ENCODE data around the gene SPATA9.
A peak's percentile ranks its signal among the peaks of the same experiment; 100 is the strongest.

SPATA9 gene

GRCh38 chr5:95729115-95730010, 46.6 kb upstream of the SPATA9 start:
- TF ChIP-seq ZNF70 (CRISPR knock-in tag; IDR thresholded peaks at IDR 0.05) (no peak), GLIS3 (CRISPR knock-in tag; IDR thresholded peaks at IDR 0.05) (no peak), OSR1 (CRISPR knock-in tag; IDR thresholded peaks at IDR 0.05) (no peak), ZNF8 (CRISPR knock-in tag; IDR thresholded peaks at IDR 0.05) (no peak), ZNF565 (CRISPR knock-in tag; conservative IDR thresholded peaks at IDR 0.05; ENCODE audit: low read depth) (no peak), TOX (CRISPR knock-in tag; IDR thresholded peaks at IDR 0.05; ENCODE audit: borderline replicate concordance) (no peak), RARB (CRISPR knock-in tag; IDR thresholded peaks at IDR 0.05) (no peak), ESRRG (CRISPR knock-in tag; IDR thresholded peaks at IDR 0.05) (no peak), ISL1 (CRISPR knock-in tag; IDR thresholded peaks at IDR 0.05) (no peak), CSDC2 (CRISPR knock-in tag; IDR thresholded peaks at IDR 0.05) (no peak)
- TF ChIP-seq, protein P1, sequence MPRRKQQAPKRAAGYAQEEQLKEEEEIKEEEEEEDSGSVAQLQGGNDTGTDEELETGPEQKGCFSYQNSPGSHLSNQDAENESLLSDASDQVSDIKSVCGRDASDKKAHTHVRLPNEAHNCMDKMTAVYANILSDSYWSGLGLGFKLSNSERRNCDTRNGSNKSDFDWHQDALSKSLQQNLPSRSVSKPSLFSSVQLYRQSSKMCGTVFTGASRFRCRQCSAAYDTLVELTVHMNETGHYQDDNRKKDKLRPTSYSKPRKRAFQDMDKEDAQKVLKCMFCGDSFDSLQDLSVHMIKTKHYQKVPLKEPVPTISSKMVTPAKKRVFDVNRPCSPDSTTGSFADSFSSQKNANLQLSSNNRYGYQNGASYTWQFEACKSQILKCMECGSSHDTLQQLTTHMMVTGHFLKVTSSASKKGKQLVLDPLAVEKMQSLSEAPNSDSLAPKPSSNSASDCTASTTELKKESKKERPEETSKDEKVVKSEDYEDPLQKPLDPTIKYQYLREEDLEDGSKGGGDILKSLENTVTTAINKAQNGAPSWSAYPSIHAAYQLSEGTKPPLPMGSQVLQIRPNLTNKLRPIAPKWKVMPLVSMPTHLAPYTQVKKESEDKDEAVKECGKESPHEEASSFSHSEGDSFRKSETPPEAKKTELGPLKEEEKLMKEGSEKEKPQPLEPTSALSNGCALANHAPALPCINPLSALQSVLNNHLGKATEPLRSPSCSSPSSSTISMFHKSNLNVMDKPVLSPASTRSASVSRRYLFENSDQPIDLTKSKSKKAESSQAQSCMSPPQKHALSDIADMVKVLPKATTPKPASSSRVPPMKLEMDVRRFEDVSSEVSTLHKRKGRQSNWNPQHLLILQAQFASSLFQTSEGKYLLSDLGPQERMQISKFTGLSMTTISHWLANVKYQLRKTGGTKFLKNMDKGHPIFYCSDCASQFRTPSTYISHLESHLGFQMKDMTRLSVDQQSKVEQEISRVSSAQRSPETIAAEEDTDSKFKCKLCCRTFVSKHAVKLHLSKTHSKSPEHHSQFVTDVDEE (CRISPR knock-in tag; IDR thresholded peaks at IDR 0.05), result no peak
- ATAC-seq, result no peak

- ATAC-seq, result no peak
- peak; percentile 97 for TF ChIP-seq CSDC2 (CRISPR knock-in tag; IDR thresholded peaks at IDR 0.05)
- TF ChIP-seq, protein P1 (CRISPR knock-in tag; IDR thresholded peaks at IDR 0.05), result peak; percentile 61; the same call in 1 of the 2 replicates
- TF ChIP-seq ISL1 (CRISPR knock-in tag; IDR thresholded peaks at IDR 0.05), result peak; percentile 78
- TF ChIP-seq ZFP3 (CRISPR knock-in tag; IDR thresholded peaks at IDR 0.05), result peak; percentile 88
- peak; percentile 87; the same call in 1 of the 2 replicates for TF ChIP-seq BACH2 (CRISPR knock-in tag; IDR thresholded peaks at IDR 0.05; ENCODE audit: borderline replicate concordance)
- TF ChIP-seq ZNF565 (CRISPR knock-in tag; conservative IDR thresholded peaks at IDR 0.05; ENCODE audit: low read depth), result peak; percentile 53; the same call in 1 of the 2 replicates
- TF ChIP-seq PATZ1 (CRISPR knock-in tag; IDR thresholded peaks at IDR 0.05; ENCODE audit: borderline replicate concordance), result peak; percentile 80; the same call in 1 of the 2 replicates
- TF ChIP-seq SNAI2 (CRISPR knock-in tag; IDR thresholded peaks at IDR 0.05), result peak; percentile 87; the same call in 1 of the 2 replicates
- TF ChIP-seq GLIS3 (CRISPR knock-in tag; IDR thresholded peaks at IDR 0.05), result no peak
- TF ChIP-seq PPARA (CRISPR knock-in tag; IDR thresholded peaks at IDR 0.05; ENCODE audit: borderline replicate concordance), result no peak
- peak; percentile 67; the same call in 1 of the 2 replicates for TF ChIP-seq CSRNP3 (CRISPR knock-in tag; IDR thresholded peaks at IDR 0.05)
- TF ChIP-seq TOX (CRISPR knock-in tag; IDR thresholded peaks at IDR 0.05; ENCODE audit: borderline replicate concordance), result no peak
- TF ChIP-seq, protein P2, sequence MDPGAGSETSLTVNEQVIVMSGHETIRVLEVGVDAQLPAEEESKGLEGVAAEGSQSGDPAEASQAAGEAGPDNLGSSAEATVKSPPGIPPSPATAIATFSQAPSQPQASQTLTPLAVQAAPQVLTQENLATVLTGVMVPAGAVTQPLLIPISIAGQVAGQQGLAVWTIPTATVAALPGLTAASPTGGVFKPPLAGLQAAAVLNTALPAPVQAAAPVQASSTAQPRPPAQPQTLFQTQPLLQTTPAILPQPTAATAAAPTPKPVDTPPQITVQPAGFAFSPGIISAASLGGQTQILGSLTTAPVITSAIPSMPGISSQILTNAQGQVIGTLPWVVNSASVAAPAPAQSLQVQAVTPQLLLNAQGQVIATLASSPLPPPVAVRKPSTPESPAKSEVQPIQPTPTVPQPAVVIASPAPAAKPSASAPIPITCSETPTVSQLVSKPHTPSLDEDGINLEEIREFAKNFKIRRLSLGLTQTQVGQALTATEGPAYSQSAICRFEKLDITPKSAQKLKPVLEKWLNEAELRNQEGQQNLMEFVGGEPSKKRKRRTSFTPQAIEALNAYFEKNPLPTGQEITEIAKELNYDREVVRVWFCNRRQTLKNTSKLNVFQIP (CRISPR knock-in tag; IDR thresholded peaks at IDR 0.05; ENCODE audit: borderline replicate concordance, low read depth), result no peak
- 0 out of 2 replicates have a peak, but pooled peaks have one; percentile 47 for TF ChIP-seq ESRRG (CRISPR knock-in tag; IDR thresholded peaks at IDR 0.05)
- no peak for TF ChIP-seq OSR1 (CRISPR knock-in tag; IDR thresholded peaks at IDR 0.05)
- TF ChIP-seq, protein P3, sequence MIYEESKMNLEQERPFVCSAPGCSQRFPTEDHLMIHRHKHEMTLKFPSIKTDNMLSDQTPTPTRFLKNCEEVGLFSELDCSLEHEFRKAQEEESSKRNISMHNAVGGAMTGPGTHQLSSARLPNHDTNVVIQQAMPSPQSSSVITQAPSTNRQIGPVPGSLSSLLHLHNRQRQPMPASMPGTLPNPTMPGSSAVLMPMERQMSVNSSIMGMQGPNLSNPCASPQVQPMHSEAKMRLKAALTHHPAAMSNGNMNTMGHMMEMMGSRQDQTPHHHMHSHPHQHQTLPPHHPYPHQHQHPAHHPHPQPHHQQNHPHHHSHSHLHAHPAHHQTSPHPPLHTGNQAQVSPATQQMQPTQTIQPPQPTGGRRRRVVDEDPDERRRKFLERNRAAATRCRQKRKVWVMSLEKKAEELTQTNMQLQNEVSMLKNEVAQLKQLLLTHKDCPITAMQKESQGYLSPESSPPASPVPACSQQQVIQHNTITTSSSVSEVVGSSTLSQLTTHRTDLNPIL (CRISPR knock-in tag; IDR thresholded peaks at IDR 0.05; ENCODE audit: low read depth), result peak; percentile 58; the same call in 1 of the 2 replicates
- TF ChIP-seq ARNTL (CRISPR knock-in tag; IDR thresholded peaks at IDR 0.05; ENCODE audit: borderline replicate concordance, low read depth), result 0 out of 2 replicates have a peak, but pooled peaks have one; percentile 17
- no peak for TF ChIP-seq ZC3H10 (CRISPR knock-in tag; IDR thresholded peaks at IDR 0.05)
- no peak for TF ChIP-seq ZFP30 (CRISPR knock-in tag; IDR thresholded peaks at IDR 0.05)
- TF ChIP-seq ZNF70 (CRISPR knock-in tag; IDR thresholded peaks at IDR 0.05), result no peak
- TF ChIP-seq TCF4 (CRISPR knock-in tag; IDR thresholded peaks at IDR 0.05; ENCODE audit: borderline replicate concordance), result 0 out of 2 replicates have a peak, but pooled peaks have one; percentile 25
- TF ChIP-seq ZNF8 (CRISPR knock-in tag; IDR thresholded peaks at IDR 0.05), result peak; percentile 38; the same call in 1 of the 2 replicates
- no peak for TF ChIP-seq RARB (CRISPR knock-in tag; IDR thresholded peaks at IDR 0.05)
Observed at GRCh38 chr5:95728494-95729114, 45.8 kb upstream of the SPATA9 start.

Data from SK-N-SH treated with all-trans-retinoic acid at 6 μM for 48 hours (cell line).